Stimulated activated CD8-positive, alpha-beta memory T cell treated with anti-CD3 and anti-CD28 coated beads, Interleukin-2, amount 100 ng/mL, for 1 hour (primary cell): ENCODE measurements around the gene FOSB.

ENCODE experiments used
- DNase-seq, 2 donors: peaks; one replicate each; pipeline ENCODE4 v3.0.0-alpha.2; 2020; ENCODE audit warnings: low read depth in 2 of 2

FOSB gene

GRCh38 chr19:45484273-45484945 lies 16.6 kb downstream of the FOSB start:
- no peak for DNase-seq

GRCh38 chr19:45485305-45486077 lies 17.7 kb downstream of the FOSB start:
- DNase-seq: peak; percentile 90 to 96

- no peak for DNase-seq
Observed at GRCh38 chr19:45488708-45489107, 20.9 kb downstream of the FOSB start.

- no peak for DNase-seq
Observed at GRCh38 chr19:45489216-45489855, 21.5 kb downstream of the FOSB start.

- DNase-seq: no peak
Observed at GRCh38 chr19:45492137-45492626, 24.4 kb downstream of the FOSB start.

GRCh38 chr19:45492627-45493470 lies 25.1 kb downstream of the FOSB start:
- no peak for DNase-seq

GRCh38 chr19:45494261-45494916 lies 26.6 kb downstream of the FOSB start:
- DNase-seq: no peak

- DNase-seq: no peak
Observed at GRCh38 chr19:45495178-45495577, 27.4 kb downstream of the FOSB start.

GRCh38 chr19:45496349-45496953 lies 28.7 kb downstream of the FOSB start:
- DNase-seq: no peak

- no peak for DNase-seq
Observed at GRCh38 chr19:45497791-45498190, 30.0 kb downstream of the FOSB start.

GRCh38 chr19:45498411-45499195 lies 30.8 kb downstream of the FOSB start, which contains the start of gene PPM1N:
Gene PPM1N (plus strand): TSS chr19:45498443. CDS start chr19:45498473, 30 bp downstream.
- peak; percentile 37 to 47 for DNase-seq

- no peak for DNase-seq
Observed at GRCh38 chr19:45499196-45500180, 31.7 kb downstream of the FOSB start.

GRCh38 chr19:45500918-45501729 lies 33.3 kb downstream of the FOSB start:
- no peak for DNase-seq

GRCh38 chr19:45501730-45502014 lies 33.9 kb downstream of the FOSB start:
- DNase-seq: no peak

- no peak for DNase-seq
Observed at GRCh38 chr19:45502111-45502510, 34.3 kb downstream of the FOSB start.

- DNase-seq: no peak
Observed at GRCh38 chr19:45503909-45504308, 36.1 kb downstream of the FOSB start.

- DNase-seq: no peak
Observed at GRCh38 chr19:45505151-45505995, 37.6 kb downstream of the FOSB start.
